ENCODE measurements around the gene GSTA5. TPM values are rescaled to one million over a fixed set of nuclear protein-coding genes. Genes with fewer than 3 reads are reported as not detected.
"Not testable (repeated sequence)": the region's sequence is repeated elsewhere in the genome, so short reads cannot be mapped to it uniquely, and the experiment has no call there.

Gene GSTA5
- not detected in 2 replicates for total RNA-seq

GRCh38 chr6:52840763-52841585 is at the start of gene GSTA5:
Gene GSTA5 (minus strand): TSS chr6:52840813.
- no peak for DNase-seq (ENCODE audit: extremely low read depth, low read depth, low spot score)

- DNase-seq (ENCODE audit: extremely low read depth, low read depth, low spot score): no peak
Observed at GRCh38 chr6:52890018-52890417, 49.4 kb upstream of the GSTA5 start.

GRCh38 chr6:52887910-52888524 is 47.4 kb upstream of the GSTA5 start:
- no peak for DNase-seq (ENCODE audit: extremely low read depth, low read depth, low spot score)

- peak; percentile 29 for DNase-seq (ENCODE audit: extremely low read depth, low read depth, low spot score)
Observed at GRCh38 chr6:52881996-52882841, 41.6 kb upstream of the GSTA5 start.

GRCh38 chr6:52881662-52881995 is 41.0 kb upstream of the GSTA5 start:
- DNase-seq (ENCODE audit: extremely low read depth, low read depth, low spot score): no peak

- DNase-seq (ENCODE audit: extremely low read depth, low read depth, low spot score): no peak
Observed at GRCh38 chr6:52877786-52878185, 37.2 kb upstream of the GSTA5 start.

- DNase-seq (ENCODE audit: extremely low read depth, low read depth, low spot score): no peak
Observed at GRCh38 chr6:52877168-52877567, 36.6 kb upstream of the GSTA5 start.

GRCh38 chr6:52876056-52876787 is 35.6 kb upstream of the GSTA5 start:
- DNase-seq (ENCODE audit: extremely low read depth, low read depth, low spot score): no peak

- no peak for DNase-seq (ENCODE audit: extremely low read depth, low read depth, low spot score)
Observed at GRCh38 chr6:52872031-52872430, 31.4 kb upstream of the GSTA5 start.

- no peak for DNase-seq (ENCODE audit: extremely low read depth, low read depth, low spot score)
Observed at GRCh38 chr6:52871621-52872020, 31.0 kb upstream of the GSTA5 start.

GRCh38 chr6:52870335-52871091 is 29.9 kb upstream of the GSTA5 start:
- not testable (repeated sequence) for DNase-seq (ENCODE audit: extremely low read depth, low read depth, low spot score)

- not testable (repeated sequence) for DNase-seq (ENCODE audit: extremely low read depth, low read depth, low spot score)
Observed at GRCh38 chr6:52868899-52869298, 28.3 kb upstream of the GSTA5 start.

GRCh38 chr6:52868240-52868639 is 27.6 kb upstream of the GSTA5 start:
- no peak for DNase-seq (ENCODE audit: extremely low read depth, low read depth, low spot score)

GRCh38 chr6:52861151-52861550 is 20.5 kb upstream of the GSTA5 start:
- DNase-seq (ENCODE audit: extremely low read depth, low read depth, low spot score): not testable (repeated sequence)

GRCh38 chr6:52858416-52858815 is 17.8 kb upstream of the GSTA5 start:
- no peak for DNase-seq (ENCODE audit: extremely low read depth, low read depth, low spot score)

- DNase-seq (ENCODE audit: extremely low read depth, low read depth, low spot score): not testable (repeated sequence)
Observed at GRCh38 chr6:52856137-52856536, 15.5 kb upstream of the GSTA5 start.

GRCh38 chr6:52849137-52849536 is 8.5 kb upstream of the GSTA5 start:
- no peak for DNase-seq (ENCODE audit: extremely low read depth, low read depth, low spot score)

GRCh38 chr6:52846002-52846401 is 5.4 kb upstream of the GSTA5 start:
- DNase-seq (ENCODE audit: extremely low read depth, low read depth, low spot score): no peak

GRCh38 chr6:52843605-52844004 is 3.0 kb upstream of the GSTA5 start:
- DNase-seq (ENCODE audit: extremely low read depth, low read depth, low spot score): no peak

All from glomerular endothelial cell (primary cell).